ENCODE measurements around the gene TEX44. TPM values are rescaled to one million over a fixed set of nuclear protein-coding genes. Genes with fewer than 3 reads are reported as not detected.

The TEX44 gene
- total RNA-seq, 4 donors from 2014 or later = not detected

DNA sequence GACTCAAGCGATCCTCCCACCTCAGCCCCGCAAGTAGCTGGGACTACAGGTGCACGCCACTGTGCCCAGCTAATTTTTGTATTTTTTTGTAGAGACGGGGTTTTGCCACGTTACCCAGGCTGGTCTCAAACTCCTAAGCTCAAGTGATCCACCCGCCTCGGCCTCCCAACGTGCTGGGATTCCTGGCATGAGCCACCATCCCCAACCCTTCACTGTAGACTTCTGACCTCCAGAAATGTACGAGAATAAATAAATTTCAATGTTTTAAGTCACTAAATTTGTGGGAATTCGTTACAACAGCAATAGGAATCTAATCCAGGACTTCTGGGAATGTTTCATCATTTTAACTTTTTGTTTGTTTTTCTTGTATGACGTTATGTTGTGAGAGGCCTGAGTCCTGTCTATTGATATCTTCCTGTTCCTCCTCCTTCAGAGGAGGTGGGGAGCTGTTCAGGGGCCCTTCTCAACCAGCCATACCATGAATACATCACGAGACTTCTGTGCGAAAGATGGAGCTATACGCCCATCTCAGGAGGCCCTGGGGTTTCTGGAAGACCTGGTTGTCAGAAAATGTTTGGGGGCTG, 40.0 kb downstream of the TEX44 start:
- Histone ChIP-seq H3K36me3 (no peaks in the 10 kb centered on the region), H3K4me1 (no peaks in the 10 kb centered on the region), H3K27me3 (no peaks in the 10 kb centered on the region), H3K4me3 (no peak overlapping the region), H3K27ac (peak overlapping the region in 2 of 4 donors; percentile 17 to 35), H3K9me3 (no peaks in the 10 kb centered on the region)
- DNase-seq = no peak
- TF ChIP-seq POLR2A (IDR thresholded peaks at IDR 0.05) = no peak
- TF ChIP-seq, protein P1, sequence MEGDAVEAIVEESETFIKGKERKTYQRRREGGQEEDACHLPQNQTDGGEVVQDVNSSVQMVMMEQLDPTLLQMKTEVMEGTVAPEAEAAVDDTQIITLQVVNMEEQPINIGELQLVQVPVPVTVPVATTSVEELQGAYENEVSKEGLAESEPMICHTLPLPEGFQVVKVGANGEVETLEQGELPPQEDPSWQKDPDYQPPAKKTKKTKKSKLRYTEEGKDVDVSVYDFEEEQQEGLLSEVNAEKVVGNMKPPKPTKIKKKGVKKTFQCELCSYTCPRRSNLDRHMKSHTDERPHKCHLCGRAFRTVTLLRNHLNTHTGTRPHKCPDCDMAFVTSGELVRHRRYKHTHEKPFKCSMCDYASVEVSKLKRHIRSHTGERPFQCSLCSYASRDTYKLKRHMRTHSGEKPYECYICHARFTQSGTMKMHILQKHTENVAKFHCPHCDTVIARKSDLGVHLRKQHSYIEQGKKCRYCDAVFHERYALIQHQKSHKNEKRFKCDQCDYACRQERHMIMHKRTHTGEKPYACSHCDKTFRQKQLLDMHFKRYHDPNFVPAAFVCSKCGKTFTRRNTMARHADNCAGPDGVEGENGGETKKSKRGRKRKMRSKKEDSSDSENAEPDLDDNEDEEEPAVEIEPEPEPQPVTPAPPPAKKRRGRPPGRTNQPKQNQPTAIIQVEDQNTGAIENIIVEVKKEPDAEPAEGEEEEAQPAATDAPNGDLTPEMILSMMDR (IDR thresholded peaks at IDR 0.05) = no peak

DNA sequence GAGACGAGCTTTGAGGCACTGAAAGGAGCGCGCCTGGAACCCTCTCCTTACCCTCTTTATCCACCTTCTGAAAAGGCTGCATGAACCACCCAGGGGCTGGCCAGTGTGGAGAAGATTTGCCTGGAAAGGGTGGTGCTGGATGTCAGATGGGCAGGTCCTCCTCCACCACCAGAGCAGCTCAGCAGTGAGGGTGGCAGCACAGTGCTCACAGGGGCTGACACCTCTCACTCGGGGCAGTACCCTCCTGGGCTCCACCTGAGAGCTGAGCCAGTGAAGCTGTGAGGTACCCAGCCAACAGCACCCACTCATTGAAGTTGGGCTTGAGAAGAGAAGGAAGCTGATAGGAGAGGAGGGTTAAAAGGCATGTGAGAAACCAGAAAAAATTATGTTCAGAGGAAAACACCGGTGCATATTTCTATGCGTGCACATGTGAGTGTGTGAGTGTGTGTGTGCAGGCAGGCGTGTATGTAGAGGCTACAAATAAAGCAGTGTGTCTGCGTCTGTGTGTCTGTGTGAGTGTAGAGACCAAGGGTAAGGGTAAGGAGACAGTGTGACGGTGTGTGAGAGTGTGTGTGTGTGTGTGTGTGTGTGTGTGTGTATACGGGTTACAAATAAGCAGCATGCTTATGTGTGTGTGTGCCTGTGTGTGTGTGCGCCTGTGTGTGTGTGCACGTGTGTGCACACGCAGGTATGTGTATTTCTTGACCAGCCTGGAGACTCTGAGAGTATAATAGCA, 40.7 kb downstream of the TEX44 start:
- Histone ChIP-seq H3K27me3 (no peaks in the 10 kb centered on the region), H3K9me3 (no peaks in the 10 kb centered on the region), H3K4me3 (no peak overlapping the region), H3K4me1 (no peaks in the 10 kb centered on the region), H3K36me3 (no peaks in the 10 kb centered on the region), H3K27ac (peak overlapping the region in 2 of 4 donors; percentile 17 to 35)
- DNase-seq = no peak
- TF ChIP-seq, protein P1 (IDR thresholded peaks at IDR 0.05) = no peak
- TF ChIP-seq POLR2A (IDR thresholded peaks at IDR 0.05) = no peak

DNA sequence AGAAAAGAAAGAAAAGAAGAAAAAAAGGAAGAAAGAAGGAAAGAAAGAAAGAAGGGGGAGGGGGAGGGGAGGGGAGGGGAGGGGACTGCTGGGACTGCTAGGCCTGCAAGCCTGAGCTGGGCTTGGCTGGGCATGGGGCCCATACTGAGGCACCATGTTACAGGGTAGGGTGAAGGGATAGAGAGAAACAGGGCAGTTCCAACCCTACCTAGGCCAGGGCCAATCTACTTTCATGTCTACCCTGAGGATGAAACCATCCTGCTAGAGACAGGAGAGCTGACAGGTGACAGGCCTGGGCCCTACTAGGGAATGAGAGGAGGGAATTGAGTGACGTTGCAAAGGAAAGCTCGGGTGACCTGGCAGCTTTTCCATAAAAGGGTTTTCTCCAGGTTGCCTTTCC, 41.7 kb downstream of the TEX44 start:
- H3K27ac ChIP-seq = peak overlapping the region in 2 of 4 donors; percentile 22 to 30
- no peaks in the 10 kb centered on the region for H3K27me3 ChIP-seq

DNA sequence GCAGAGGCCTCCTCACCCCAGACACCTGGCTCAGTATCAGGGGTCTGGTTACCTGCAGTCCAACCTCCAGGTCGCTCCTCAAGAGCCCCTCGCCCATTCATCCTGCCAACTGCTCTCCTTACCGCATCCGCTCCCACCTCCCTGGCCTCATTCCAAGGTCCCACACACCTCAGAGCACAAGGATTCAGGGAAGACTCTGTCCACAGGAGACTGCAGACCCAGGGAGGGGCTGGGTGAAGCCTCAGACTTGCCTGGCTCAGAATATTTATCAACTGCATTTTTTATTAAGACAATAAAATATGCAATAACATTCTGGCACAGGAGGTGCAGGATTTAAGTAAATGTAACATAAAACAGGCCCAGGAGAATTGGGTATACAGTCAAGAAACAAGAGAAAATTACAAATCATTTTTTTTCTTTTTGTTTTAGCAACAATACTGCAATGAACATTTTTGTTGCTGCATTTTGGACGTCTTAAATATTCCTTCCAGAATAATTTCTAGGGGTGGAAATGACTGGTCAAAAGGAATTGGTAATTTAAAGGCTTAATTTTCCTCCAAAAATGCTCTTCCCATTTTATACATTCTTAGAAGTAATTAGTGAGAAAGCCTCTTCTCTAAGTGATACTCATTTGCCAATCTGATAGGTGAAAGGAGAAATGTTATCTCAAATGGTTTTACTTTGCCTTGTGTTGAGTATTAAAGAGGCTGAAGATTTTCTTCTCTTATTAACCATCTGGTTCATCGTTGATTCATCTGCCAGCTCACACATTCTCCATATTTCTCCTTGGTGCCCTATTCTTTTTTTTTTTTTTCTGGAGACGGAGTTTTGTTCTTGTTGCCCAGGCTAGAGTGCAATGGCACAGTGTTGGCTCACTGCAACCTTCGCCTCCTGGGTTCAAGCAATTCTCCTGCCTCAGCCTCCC, 42.5 kb downstream of the TEX44 start:
- H3K4me3 ChIP-seq = no peak overlapping the region
- H3K27ac ChIP-seq = peak overlapping the region in 2 of 4 donors; percentile 22 to 30
- no peaks in the 10 kb centered on the region for H3K27me3 ChIP-seq
- H3K9me3 ChIP-seq = no peaks in the 10 kb centered on the region
- H3K4me1 ChIP-seq = no peaks in the 10 kb centered on the region
- H3K36me3 ChIP-seq = no peaks in the 10 kb centered on the region
- TF ChIP-seq POLR2A (IDR thresholded peaks at IDR 0.05) = no peak
- TF ChIP-seq, protein P1 (IDR thresholded peaks at IDR 0.05) = no peak
- DNase-seq = no peak

More for the DNA sequence above, 41.7 kb downstream of the TEX44 start:
- no peaks in the 10 kb centered on the region for H3K36me3 ChIP-seq
- no peaks in the 10 kb centered on the region for H3K4me1 ChIP-seq
- no peak for DNase-seq
- TF ChIP-seq, protein P1 (IDR thresholded peaks at IDR 0.05) = no peak
- TF ChIP-seq POLR2A (IDR thresholded peaks at IDR 0.05) = no peak
- no peak overlapping the region for H3K4me3 ChIP-seq
- no peaks in the 10 kb centered on the region for H3K9me3 ChIP-seq

DNA sequence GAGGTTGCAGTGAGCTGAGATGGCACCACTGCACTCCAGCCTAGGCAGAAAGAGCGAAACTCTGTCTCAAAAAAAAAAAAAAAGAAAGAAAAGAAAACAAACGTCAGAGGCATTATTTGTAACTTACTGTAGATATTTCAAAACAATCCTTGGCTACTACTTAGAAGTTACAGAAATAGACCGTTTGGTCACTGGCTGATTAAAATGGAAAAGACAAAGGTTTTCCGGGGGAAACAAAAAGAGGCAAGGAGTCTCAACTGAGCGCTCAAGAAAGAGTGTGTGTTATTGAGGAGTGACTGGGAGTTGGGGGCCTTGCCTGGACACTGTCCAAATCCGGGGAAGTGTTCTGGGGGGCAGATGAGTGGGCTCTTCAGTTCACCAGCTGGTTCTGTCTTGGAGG, 47.6 kb downstream of the TEX44 start:
- Histone ChIP-seq H3K4me3 (no peak overlapping the region), H3K27me3 (no peaks in the 10 kb centered on the region), H3K36me3 (no peaks in the 10 kb centered on the region), H3K9me3 (no peaks in the 10 kb centered on the region), H3K4me1 (peaks cover 0 to 28% (median 5%) of the 10 kb centered on the region in 4 donors), H3K27ac (peak overlapping the region; percentile 55 to 87 (median 66))
- no peak for TF ChIP-seq POLR2A (IDR thresholded peaks at IDR 0.05)
- TF ChIP-seq, protein P1 (IDR thresholded peaks at IDR 0.05) = no peak
- DNase-seq = no peak
